ENCODE measurements around the gene AVPR2. TPM values are rescaled to one million over a fixed set of nuclear protein-coding genes. Genes with fewer than 3 reads are reported as not detected.

The AVPR2 gene
- total and polyA plus RNA-seq, 2 donors (not counting 1 experiment from before 2014, with no cell fraction given), result 0.12 TPM; not detected in 1

DNA sequence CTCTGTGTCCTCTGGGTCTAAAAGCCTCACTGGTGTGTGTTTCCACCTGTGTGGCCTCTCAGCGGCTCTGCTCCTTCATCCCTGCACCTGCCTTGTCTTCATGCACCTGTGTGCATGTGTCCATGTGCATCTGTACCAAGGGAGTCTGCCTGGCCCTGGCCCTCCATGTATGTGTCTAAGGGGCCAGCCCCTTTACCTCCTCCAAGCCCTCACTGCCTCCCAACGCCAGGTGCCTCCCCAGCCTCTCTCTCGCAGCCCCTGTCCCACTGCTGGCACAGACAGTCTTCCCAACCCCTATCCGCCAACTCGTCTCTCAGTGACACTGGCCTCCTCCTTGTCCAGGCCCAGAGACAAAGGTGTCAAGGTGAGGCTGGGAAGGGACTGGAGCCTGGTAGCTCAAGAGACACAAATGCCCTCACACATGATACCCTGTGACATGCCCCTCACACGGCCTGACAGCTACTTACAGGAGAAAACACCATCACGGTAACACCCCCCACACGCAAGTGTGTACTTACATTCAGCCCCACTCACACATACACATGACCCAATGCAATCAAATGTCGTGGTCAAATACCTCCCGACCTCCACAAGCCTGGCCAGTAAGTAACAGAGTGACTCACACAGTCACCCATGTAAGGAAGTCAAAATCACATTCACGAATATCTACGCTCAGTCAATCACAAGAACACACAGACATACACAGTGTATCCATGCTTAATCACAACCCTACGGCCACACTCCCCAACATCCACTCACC, 29.9 kb upstream of the AVPR2 start:
- CTCF ChIA-PET, result no interaction called here

More for the DNA sequence above, 29.9 kb upstream of the AVPR2 start:
- Histone ChIP-seq H3K36me3 (replicated peaks in 1 of 2; ENCODE audit: control extremely low read depth in 1 of 2, control insufficient read depth in 1 of 2, extremely low read depth in 1 of 2, insufficient read depth in 2 of 2, low read length in 1 of 2) (no peaks in the 10 kb centered on the region), H3K4me3 (ENCODE audit: control extremely low read depth in 1 of 5, extremely low read depth in 1 of 5, insufficient read depth in 1 of 5, low read depth in 2 of 5, low read length in 4 of 5) (no peak overlapping the region), H3K9ac (ENCODE audit: low read length) (no peak overlapping the region), H2AFZ (ENCODE audit: insufficient read depth, low read depth, low read length, poor library complexity, severe bottlenecking) (no peak overlapping the region), H3K4me1 (ENCODE audit: control insufficient read depth in 2 of 2, insufficient read depth in 2 of 2, low read length in 2 of 2) (peaks cover 9 to 11% of the 10 kb centered on the region in 2 donors), H3K27me3 (replicated peaks in 1 of 4; ENCODE audit: control extremely low read depth in 1 of 4, control insufficient read depth in 3 of 4, insufficient read depth in 4 of 4, low read length in 3 of 4) (peaks cover 0 to 31% (median 4%) of the 10 kb centered on the region in 4 experiments), H4K20me1 (ENCODE audit: control insufficient read depth, insufficient read depth, low read length, poor library complexity, severe bottlenecking) (no peaks in the 10 kb centered on the region), H3K27ac (ENCODE audit: low read length in 2 of 2) (no peak overlapping the region), H3K79me2 (ENCODE audit: control insufficient read depth, insufficient read depth, low read length) (no peaks in the 10 kb centered on the region), H3K9me3 (ENCODE audit: control extremely low read depth in 1 of 3, control insufficient read depth in 2 of 3, insufficient read depth in 1 of 3, low read length in 2 of 3) (peaks cover 0 to 3% (median 0%) of the 10 kb centered on the region in 3 donors), H3K4me2 (replicated peaks; ENCODE audit: low read depth, low read length, poor library complexity, severe bottlenecking) (no peak overlapping the region)
- ATAC-seq (ENCODE audit: low read depth) (no peak), DNase-seq (no peak)
- POLR2A ChIA-PET, result no interaction called here
- peaks cover 21% of the 10 kb centered on the region for H3K27me3 Mint-ChIP-seq
- H3K27ac Mint-ChIP-seq, result no peak overlapping the region
- intact Hi-C loops (cut with micrococcal nuclease), result no loop called here
- H3K4me1 Mint-ChIP-seq, result peaks cover 18% of the 10 kb centered on the region
- TF ChIP-seq, protein P1, sequence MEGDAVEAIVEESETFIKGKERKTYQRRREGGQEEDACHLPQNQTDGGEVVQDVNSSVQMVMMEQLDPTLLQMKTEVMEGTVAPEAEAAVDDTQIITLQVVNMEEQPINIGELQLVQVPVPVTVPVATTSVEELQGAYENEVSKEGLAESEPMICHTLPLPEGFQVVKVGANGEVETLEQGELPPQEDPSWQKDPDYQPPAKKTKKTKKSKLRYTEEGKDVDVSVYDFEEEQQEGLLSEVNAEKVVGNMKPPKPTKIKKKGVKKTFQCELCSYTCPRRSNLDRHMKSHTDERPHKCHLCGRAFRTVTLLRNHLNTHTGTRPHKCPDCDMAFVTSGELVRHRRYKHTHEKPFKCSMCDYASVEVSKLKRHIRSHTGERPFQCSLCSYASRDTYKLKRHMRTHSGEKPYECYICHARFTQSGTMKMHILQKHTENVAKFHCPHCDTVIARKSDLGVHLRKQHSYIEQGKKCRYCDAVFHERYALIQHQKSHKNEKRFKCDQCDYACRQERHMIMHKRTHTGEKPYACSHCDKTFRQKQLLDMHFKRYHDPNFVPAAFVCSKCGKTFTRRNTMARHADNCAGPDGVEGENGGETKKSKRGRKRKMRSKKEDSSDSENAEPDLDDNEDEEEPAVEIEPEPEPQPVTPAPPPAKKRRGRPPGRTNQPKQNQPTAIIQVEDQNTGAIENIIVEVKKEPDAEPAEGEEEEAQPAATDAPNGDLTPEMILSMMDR (IDR thresholded peaks at IDR 0.05), result no peak
- no peak for TF ChIP-seq EZH2 (IDR thresholded peaks at IDR 0.05; ENCODE audit: borderline replicate concordance, insufficient read depth, low read depth, low read length, poor library complexity, severe bottlenecking)
- no peaks in the 10 kb centered on the region for H3K9me3 Mint-ChIP-seq (ENCODE audit: insufficient read depth)
- H3K4me3 Mint-ChIP-seq, result no peak overlapping the region
- 86% methylated on average over 8 of the region's 13 CpGs for WGBS (ENCODE audit: insufficient coverage)
